ENCODE measurements around the gene ETV4. TPM values are rescaled to one million over a fixed set of nuclear protein-coding genes. Genes with fewer than 3 reads are reported as not detected.

Gene ETV4
- total RNA-seq, 1 donor from 2014 or later, result 7.1 TPM

GRCh38 chr17:43549496-43549895 lies 3.4 kb upstream of the ETV4 start:
- ATAC-seq (no peak), DNase-seq (ENCODE audit: low spot score) (no peak)
- intact Hi-C loops (cut with DNase I), result no loop called here

GRCh38 chr17:43548689-43549379 lies 2.7 kb upstream of the ETV4 start:
- DNase-seq (ENCODE audit: low spot score) (no peak), ATAC-seq (no peak)
- intact Hi-C loops (cut with DNase I), result no loop called here

- DNase-seq (ENCODE audit: low spot score) (no peak), ATAC-seq (no peak)
- intact Hi-C loops (cut with DNase I), result no loop called here
Measured at GRCh38 chr17:43547659-43548256, 1.6 kb upstream of the ETV4 start.

GRCh38 chr17:43547189-43547550 lies 1.0 kb upstream of the ETV4 start:
- intact Hi-C loops (cut with DNase I), result no loop called here
- DNase-seq (ENCODE audit: low spot score) (no peak), ATAC-seq (no peak)

GRCh38 chr17:43545383-43545632 lies 832 bp downstream of the ETV4 start:
- no peak for DNase-seq (ENCODE audit: low spot score)
- intact Hi-C loops (cut with DNase I), result no loop called here

GRCh38 chr17:43543771-43544575 lies 2.2 kb downstream of the ETV4 start:
- intact Hi-C loops (cut with DNase I), result no loop called here
- no peak for ATAC-seq
- no peak for DNase-seq (ENCODE audit: low spot score)

More at GRCh38 chr17:43545383-43545632, 832 bp downstream of the ETV4 start:
- peak; percentile 51 for ATAC-seq

- ATAC-seq (no peak), DNase-seq (ENCODE audit: low spot score) (no peak)
- intact Hi-C loops (cut with DNase I), result no loop called here
Measured at GRCh38 chr17:43543300-43543699, 2.8 kb downstream of the ETV4 start.

- DNase-seq (ENCODE audit: low spot score), result no peak
- intact Hi-C loops (cut with DNase I), result no loop called here
- no peak for ATAC-seq
Measured at GRCh38 chr17:43542859-43543258, 3.3 kb downstream of the ETV4 start.

- DNase-seq (ENCODE audit: low spot score), result no peak
- ATAC-seq, result peak; percentile 11
- intact Hi-C loops (cut with DNase I), result no loop called here
Measured at GRCh38 chr17:43540821-43541674, 5.1 kb downstream of the ETV4 start.

- DNase-seq (ENCODE audit: low spot score) (no peak), ATAC-seq (peak; percentile 39)
- intact Hi-C loops (cut with DNase I), result no loop called here
Measured at GRCh38 chr17:43536236-43536992, 9.7 kb downstream of the ETV4 start.

- ATAC-seq, result no peak
- intact Hi-C loops (cut with DNase I), result no loop called here
- no peak for DNase-seq (ENCODE audit: low spot score)
Measured at GRCh38 chr17:43534909-43535308, 11.2 kb downstream of the ETV4 start.

- ATAC-seq, result no peak
- intact Hi-C loops (cut with DNase I), result no loop called here
- DNase-seq (ENCODE audit: low spot score), result no peak
Measured at GRCh38 chr17:43533699-43534098, 12.4 kb downstream of the ETV4 start.

GRCh38 chr17:43532581-43532980 lies 13.6 kb downstream of the ETV4 start:
- DNase-seq (ENCODE audit: low spot score) (no peak), ATAC-seq (no peak)
- intact Hi-C loops (cut with DNase I), result no loop called here

GRCh38 chr17:43531955-43532354 lies 14.2 kb downstream of the ETV4 start:
- ATAC-seq (no peak), DNase-seq (ENCODE audit: low spot score) (no peak)
- intact Hi-C loops (cut with DNase I), result no loop called here

GRCh38 chr17:43531082-43531378 lies 15.1 kb downstream of the ETV4 start:
- DNase-seq (ENCODE audit: low spot score), result no peak
- intact Hi-C loops (cut with DNase I), result no loop called here
- no peak for ATAC-seq

- ATAC-seq, result peak; percentile 72
- intact Hi-C loops (cut with DNase I), result no loop called here
- DNase-seq (ENCODE audit: low spot score), result peak; percentile 86
Measured at GRCh38 chr17:43530288-43531081, 15.7 kb downstream of the ETV4 start.

GRCh38 chr17:43529947-43530287 lies 16.2 kb downstream of the ETV4 start:
- intact Hi-C loops (cut with DNase I), result no loop called here
- no peak for ATAC-seq

GRCh38 chr17:43528988-43529814 lies 16.9 kb downstream of the ETV4 start:
- DNase-seq (ENCODE audit: low spot score), result no peak
- no peak for ATAC-seq
- intact Hi-C loops (cut with DNase I), result no loop called here

More at GRCh38 chr17:43529947-43530287, 16.2 kb downstream of the ETV4 start:
- no peak for DNase-seq (ENCODE audit: low spot score)
